Endothelial cell (in vitro differentiated cells): Measurements from ENCODE around the gene ME2. TPM values are rescaled to one million over a fixed set of nuclear protein-coding genes. Genes with fewer than 3 reads are reported as not detected.

Experiments used
- DNase-seq: peaks from one replicate; pipeline ENCODE4 v3.0.0; 2021; ENCODE audit warnings: low spot score
- H3K27ac Mint-ChIP-seq: one replicate; pipeline ENCODE4 v1.8.0; 2021; ENCODE audit warnings: mixed read lengths, inconsistent platforms; ENCODE audit not compliant: unreplicated experiment
- H3K27me3 Mint-ChIP-seq: one replicate; pipeline ENCODE4 v1.8.0; 2021; ENCODE audit warnings: mild to moderate bottlenecking, moderate library complexity, mixed read lengths, inconsistent platforms; ENCODE audit not compliant: unreplicated experiment
- H3K36me3 Mint-ChIP-seq: one replicate; pipeline ENCODE4 v1.8.0; 2021; ENCODE audit warnings: mild to moderate bottlenecking, low read depth, mixed read lengths, inconsistent platforms; ENCODE audit not compliant: unreplicated experiment
- H3K4me1 Mint-ChIP-seq: one replicate; pipeline ENCODE4 v1.8.0; 2021; ENCODE audit warnings: mild to moderate bottlenecking, mixed read lengths, inconsistent platforms; ENCODE audit not compliant: unreplicated experiment
- H3K4me3 Mint-ChIP-seq: one replicate; pipeline ENCODE4 v1.8.0; 2021; ENCODE audit warnings: mild to moderate bottlenecking, mixed read lengths, inconsistent platforms; ENCODE audit not compliant: unreplicated experiment
- H3K9me3 Mint-ChIP-seq: one replicate; pipeline ENCODE4 v1.8.0; 2021; ENCODE audit warnings: mixed read lengths, inconsistent platforms; ENCODE audit not compliant: unreplicated experiment
- CTCF ChIP-seq: fragments of 200-600 bp; sonication (generic); IDR thresholded peaks from one replicate; pipeline ENCODE4 v1.5.0; 2021; ENCODE audit warnings: antibody characterized with exemption; ENCODE audit not compliant: unreplicated experiment
- total RNA-seq: library from RNA; stranded (reverse); fragmentation: NEBNext Ultra II Directional; extraction: Animal tissue kit (Norgen Biotek cat#: 25700); gene quantifications from one replicate; pipeline ENCODE4 v1.2.1, GENCODE V29; 2021; ENCODE audit not compliant: unreplicated experiment

Gene ME2
- total RNA-seq, 1 donor from 2014 or later: 41.9 TPM

DNA sequence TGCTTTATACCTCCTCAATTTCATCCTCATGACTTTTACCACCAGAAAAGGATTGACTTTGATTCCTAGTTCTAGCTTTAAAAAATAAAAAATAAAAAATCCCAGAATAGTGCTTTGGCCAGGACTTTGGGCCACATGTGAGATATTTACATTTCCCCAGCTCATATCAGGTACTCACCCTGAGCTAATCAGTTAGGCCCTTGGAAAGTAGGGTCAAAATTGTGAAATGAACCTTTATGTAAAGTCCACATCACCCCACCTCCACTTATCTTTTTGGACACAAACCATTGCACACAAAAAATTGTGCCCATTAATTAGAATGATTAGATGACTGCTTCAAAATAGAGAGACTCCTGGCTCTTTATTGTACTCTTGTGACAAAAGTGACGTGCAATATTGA, 17.2 kb downstream of the ME2 start:
- H3K36me3 Mint-ChIP-seq: peaks cover 24% of the 10 kb centered on the region
- no peak overlapping the region for H3K4me3 Mint-ChIP-seq
- no peaks in the 10 kb centered on the region for H3K9me3 Mint-ChIP-seq
- H3K27ac Mint-ChIP-seq: no peak overlapping the region
- no peaks in the 10 kb centered on the region for H3K27me3 Mint-ChIP-seq
- no peaks in the 10 kb centered on the region for H3K4me1 Mint-ChIP-seq
- TF ChIP-seq CTCF: no peak
- no peak for DNase-seq

GRCh38 chr18:50898919-50899318, 20.0 kb downstream of the ME2 start:
- Mint-ChIP-seq H3K27ac (no peak overlapping the region), H3K4me1 (no peaks in the 10 kb centered on the region), H3K4me3 (peak overlapping the region; percentile 80), H3K27me3 (no peaks in the 10 kb centered on the region), H3K9me3 (no peaks in the 10 kb centered on the region), H3K36me3 (peaks cover 26% of the 10 kb centered on the region)
- no peak for TF ChIP-seq CTCF
- no peak for DNase-seq

DNA sequence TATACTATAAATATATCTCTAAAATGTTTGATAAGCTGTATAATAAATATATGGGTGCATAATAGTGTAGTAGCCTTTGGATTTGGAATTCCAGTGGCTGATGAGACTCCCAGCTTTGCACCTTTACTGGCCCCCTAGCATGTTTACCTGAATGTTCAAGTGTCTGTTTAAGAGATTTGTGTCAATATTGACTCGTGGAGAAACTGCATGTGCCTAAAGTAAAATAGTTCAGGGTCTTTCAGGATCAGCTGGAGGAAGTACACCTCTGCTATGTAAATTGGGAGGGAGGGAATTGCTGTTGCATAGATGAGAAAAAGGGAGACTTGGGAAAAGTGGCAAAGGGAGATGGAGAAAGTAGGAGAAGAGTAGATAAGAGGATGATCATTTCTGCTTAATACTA, 23.9 kb downstream of the ME2 start:
- peaks cover 44% of the 10 kb centered on the region for H3K36me3 Mint-ChIP-seq
- no peaks in the 10 kb centered on the region for H3K9me3 Mint-ChIP-seq
- no peak for TF ChIP-seq CTCF
- no peak overlapping the region for H3K27ac Mint-ChIP-seq
- no peak for DNase-seq
- no peak overlapping the region for H3K4me3 Mint-ChIP-seq
- H3K27me3 Mint-ChIP-seq: no peaks in the 10 kb centered on the region
- no peaks in the 10 kb centered on the region for H3K4me1 Mint-ChIP-seq

GRCh38 chr18:50906843-50907242, 27.9 kb downstream of the ME2 start:
- Mint-ChIP-seq H3K27me3 (peaks cover 3% of the 10 kb centered on the region), H3K9me3 (no peaks in the 10 kb centered on the region), H3K27ac (no peak overlapping the region), H3K36me3 (peaks cover 31% of the 10 kb centered on the region), H3K4me1 (no peaks in the 10 kb centered on the region), H3K4me3 (no peak overlapping the region)
- no peak for DNase-seq
- no peak for TF ChIP-seq CTCF

DNA sequence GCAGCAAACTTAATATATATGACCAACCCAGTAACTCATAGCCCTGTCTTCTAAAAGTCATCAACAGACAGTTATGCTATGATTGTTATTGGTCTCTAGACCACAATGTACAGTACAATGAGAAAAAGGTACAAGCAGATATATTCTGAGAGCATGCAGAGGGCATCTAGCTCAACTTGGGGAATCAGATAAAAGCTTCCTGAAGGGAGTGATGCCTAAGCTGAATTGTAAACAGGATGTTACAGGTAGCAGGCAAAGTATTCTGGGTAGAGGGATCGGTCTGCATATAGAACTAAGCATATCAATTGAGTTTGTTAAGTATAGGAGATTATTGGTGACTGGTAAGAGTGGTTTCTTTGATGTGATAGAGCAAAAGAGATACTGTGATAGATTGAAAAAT, 30.3 kb downstream of the ME2 start:
- no peak overlapping the region for H3K4me3 Mint-ChIP-seq
- H3K36me3 Mint-ChIP-seq: peaks cover 32% of the 10 kb centered on the region
- no peak for TF ChIP-seq CTCF
- peaks cover 3% of the 10 kb centered on the region for H3K27me3 Mint-ChIP-seq
- H3K27ac Mint-ChIP-seq: no peak overlapping the region
- no peaks in the 10 kb centered on the region for H3K9me3 Mint-ChIP-seq
- no peak for DNase-seq
- no peaks in the 10 kb centered on the region for H3K4me1 Mint-ChIP-seq
